GM12878 (cell line): ENCODE measurements around the gene SH3BGRL3. TPM values are rescaled to one million over a fixed set of nuclear protein-coding genes. Genes with fewer than 3 reads are reported as not detected.

ENCODE experiments used
- ATAC-seq: fragments of 200-7000 bp; cut with Tn5 transposase; 3 replicates; pipeline ENCODE4 v1.9.1; 2020; ENCODE audit warnings: mild to moderate bottlenecking, moderate library complexity
- BruUV-seq: library from RNA; stranded (reverse); fragments of 400-500 nt; replicated peaks from 2 replicates; lab custom pipeline; 2021; lab: Mats Ljungman, UMichigan
- CTCF ChIA-PET: fragments of 300-600 bp; sonication (Branson Sonifier 250); formaldehyde crosslinking; extraction: SDS; loops from one replicate; lab custom pipeline; 2021; ENCODE audit warnings: inconsistent platforms; lab: Yijun Ruan, JAX
- POLR2A ChIA-PET: fragments of 350-600 bp; formaldehyde crosslinking; extraction: SDS; loops from one replicate; lab custom pipeline; 2021; ENCODE audit warnings: inconsistent platforms; lab: Charles Lee
- RAD21 ChIA-PET: fragments of 300-600 bp; sonication (Branson Sonifier 250); formaldehyde crosslinking; loops from one replicate; lab custom pipeline; 2023; ENCODE audit warnings: antibody characterized with exemption; ENCODE audit not compliant: unreplicated experiment; lab: Charles Lee
- SMC1A ChIA-PET: fragments of 300-600 bp; sonication (Branson Sonifier 250); formaldehyde crosslinking; loops from one replicate; lab custom pipeline; 2023; ENCODE audit not compliant: unreplicated experiment, uncharacterized antibody; lab: Charles Lee
- DNase-seq: peaks from one replicate; pipeline ENCODE4 v3.0.0-alpha.2; 2011; ENCODE audit warnings: low read depth, low spot score
- FAIRE-seq: peaks from 3 replicates; lab custom pipeline; 2011; peaks lifted over from hg19 to GRCh38; lab: Jason Lieb, UNC
- H2AFZ ChIP-seq: 2 replicates; pipeline ENCODE4 v1.6.0; 2011; ENCODE audit warnings: low read depth, low read length, control low read depth; ENCODE audit not compliant: control insufficient read depth
- H3K27ac ChIP-seq: 2 replicates; pipeline ENCODE4 v1.5.1; 2011; ENCODE audit warnings: control low read depth; ENCODE audit not compliant: control insufficient read depth, insufficient read depth
- H3K27me3 ChIP-seq, 2 experiments: replicated peaks in 1 of 2; 2 replicates each; pipeline versions ENCODE4 v1.6.0 to v1.6.1; 2011; ENCODE audit warnings: low read length in 1 of 2; ENCODE audit not compliant: control insufficient read depth in 2 of 2, insufficient read depth in 2 of 2
- H3K36me3 ChIP-seq, 2 experiments: 2 replicates each; pipeline ENCODE4 v1.5.1; 2011; ENCODE audit warnings: low read length in 1 of 2; ENCODE audit not compliant: control insufficient read depth in 2 of 2, insufficient read depth in 2 of 2
- H3K4me1 ChIP-seq: 2 replicates; pipeline ENCODE4 v1.6.1; 2011; ENCODE audit warnings: mild to moderate bottlenecking, low read length, moderate library complexity, mixed read lengths; ENCODE audit not compliant: control insufficient read depth, insufficient read depth
- H3K4me2 ChIP-seq: 2 replicates; pipeline ENCODE4 v1.6.0; 2011; ENCODE audit warnings: control low read depth; ENCODE audit not compliant: control insufficient read depth, insufficient read depth
- H3K4me3 ChIP-seq: fragments of 200-600 bp; sonication (generic); 2 replicates; pipeline ENCODE4 v1.5.1; 2016
- H3K79me2 ChIP-seq: 2 replicates; pipeline ENCODE4 v1.6.0; 2011; ENCODE audit warnings: low read length; ENCODE audit not compliant: control insufficient read depth, insufficient read depth
- H3K9ac ChIP-seq: 2 replicates; pipeline ENCODE4 v1.8.0; 2011; ENCODE audit warnings: low read length, control low read depth, mixed read lengths; ENCODE audit not compliant: control insufficient read depth, insufficient read depth
- H3K9me3 ChIP-seq: replicated peaks from 3 replicates; pipeline ENCODE4 v1.5.1; 2011; ENCODE audit warnings: mild to moderate bottlenecking, low read length; ENCODE audit not compliant: control insufficient read depth, insufficient read depth
- H4K20me1 ChIP-seq: 2 replicates; pipeline ENCODE4 v1.6.0; 2011; ENCODE audit not compliant: control insufficient read depth, insufficient read depth
- BCLAF1 ChIP-seq: fragments of 450-650 bp; IDR thresholded peaks from 2 replicates; pipeline ENCODE4 v1.6.1; 2017; ENCODE audit warnings: antibody characterized with exemption, mild to moderate bottlenecking, moderate library complexity
- FOXM1 ChIP-seq: IDR thresholded peaks from 2 replicates; pipeline ENCODE4 v1.6.1; 2012; ENCODE audit warnings: low read depth, mild to moderate bottlenecking, inconsistent platforms, low read length, moderate library complexity
- KAT2A ChIP-seq: conservative IDR thresholded peaks from 2 replicates; pipeline ENCODE4 v1.6.1; 2011; ENCODE audit warnings: low read depth, low read length; ENCODE audit not compliant: control insufficient read depth
- NR2C2 ChIP-seq: IDR thresholded peaks from 2 replicates; pipeline ENCODE4 v1.6.1; 2011; ENCODE audit warnings: borderline replicate concordance, low read depth; ENCODE audit not compliant: control insufficient read depth, insufficient read length
- WRNIP1 ChIP-seq: IDR thresholded peaks from 2 replicates; pipeline ENCODE4 v1.6.1; 2011; ENCODE audit warnings: low read depth, low read length, improper control_type of control experiment, borderline replicate concordance
- ZNF274 ChIP-seq: IDR thresholded peaks from one replicate; pipeline ENCODE4 v1.8.0; 2011; ENCODE audit not compliant: insufficient read length, insufficient read depth
- ZNF592 ChIP-seq: fragments of 450-650 bp; IDR thresholded peaks from 2 replicates; pipeline ENCODE4 v1.6.1; 2017; ENCODE audit warnings: mild to moderate bottlenecking, moderate library complexity
- WGBS: methylation state at CpG from one replicate; pipeline ENCODE4 v1.1.6; 2016; ENCODE audit warnings: low lambda C conversion rate; ENCODE audit not compliant: insufficient replicate concordance, insufficient coverage; ENCODE audit errors: missing lambda C conversion rate; 5-methylcytosine and 5-hydroxymethylcytosine counted together
- in situ Hi-C: fragments of 300-500 bp; cut with MboI; formaldehyde crosslinking; loops from 9 replicates; pipeline ENCODE4 v1.14.3; 2018; ENCODE audit warnings: mixed read lengths
- intact Hi-C: fragments of 100-400 bp; cut with micrococcal nuclease; formaldehyde crosslinking; loops from one replicate; pipeline ENCODE4 v1.14.2; 2022; ENCODE audit not compliant: unreplicated experiment
- polyA plus RNA-seq, 11 experiments: library from polyadenylated mRNA; depleted of rRNA in 4 of 11; unstranded in 6 of 11; stranded (reverse) in 5 of 11; fragments of >200 nt; fragmentation: Nextera tagmentation in 4 of 11; fragmentation: Illumina TruSeq in 1 of 11; extraction: Ambion mirVana in 4 of 11; extraction: Trizol in 1 of 11; gene quantifications; 1 replicate in 1 of 11; 2 replicates in 10 of 11; pipeline versions ENCODE4 v1.2.1 to v1.2.3, GENCODE V29; 2011 to 2016; ENCODE audit warnings: inconsistent platforms in 2 of 11, missing spikeins in 2 of 11, low read depth in 1 of 11
- total RNA-seq, 4 experiments: library from RNA; depleted of rRNA in 3 of 4; stranded (reverse); fragments of >200 nt in 3 of 4; fragmentation: Illumina TruSeq in 1 of 4; extraction: Trizol in 1 of 4; gene quantifications; 2 replicates each; pipeline versions ENCODE4 v1.2.1 to v1.2.3, GENCODE V29; 2013 to 2021
- TF ChIP-seq, protein P1 (sequence below): fragments of 450-650 bp; IDR thresholded peaks from 2 replicates; pipeline ENCODE4 v1.6.1; 2017; ENCODE audit warnings: borderline replicate concordance
- TF ChIP-seq, protein P2 (sequence below): fragments of 450-650 bp; formaldehyde crosslinking; IDR thresholded peaks from 2 replicates; pipeline ENCODE4 v1.4.0; 2022; ENCODE audit warnings: mild to moderate bottlenecking, moderate library complexity

Gene SH3BGRL3
- total and polyA plus RNA-seq, 10 of the 15 experiments (the other 5 are each of a cell fraction or from before 2014, with no cell fraction given), result 39.7 to 390 (median 118) TPM

- Histone ChIP-seq H3K9me3 (no peaks in the 10 kb centered on the region), H3K27ac (peak overlapping the region; percentile 87), H3K27me3 (no peaks in the 10 kb centered on the region), H3K4me3 (peak overlapping the region; percentile 74), H4K20me1 (no peaks in the 10 kb centered on the region), H3K9ac (peak overlapping the region; percentile 91), H3K4me2 (peak overlapping the region; percentile 98), H2AFZ (peak overlapping the region; percentile 92), H3K79me2 (peaks cover 26% of the 10 kb centered on the region), H3K4me1 (peaks cover 46% of the 10 kb centered on the region), H3K36me3 (peaks cover 14 to 17% of the 10 kb centered on the region in 2 experiments)
- POLR2A ChIA-PET, result interaction anchor here (1.4 to 3.5 kb wide), 3 partner anchors 10 to 100 kb away, joined by 5 to 31 read pairs (median 10); partner anchors contain the start of gene CD52
- RAD21 ChIA-PET, result interaction anchor here (0.5 to 8.9 kb wide), 7 partner anchors 9 to 138 kb away, joined by 3 to 113 read pairs (median 4); partner anchors contain the start of genes CD52 and ZNF593
- WGBS, result 56% methylated on average over 9 of the region's 9 CpGs
- CTCF ChIA-PET, result interaction anchor here (0.6 to 18.0 kb wide), 13 partner anchors 10 to 161 kb away, joined by 3 to 879 read pairs (median 5); partner anchors contain the start of genes CD52, CEP85 and ZNF593
- FAIRE-seq (no peak), ATAC-seq (no peak), DNase-seq (no peak)
- in situ Hi-C loops, result no loop called here
- intact Hi-C loops, result no loop called here
- TSS peak; percentile 74 for BruUV-seq
- SMC1A ChIA-PET, result interaction anchor here (0.6 to 9.1 kb wide), 8 partner anchors 10 to 243 kb away, joined by 3 to 119 read pairs (median 4); partner anchors contain the start of genes CD52 and ZNF593OS
- TF ChIP-seq ZNF592 (no peak), WRNIP1 (no peak), FOXM1 (no peak), ZNF274 (no peak), KAT2A (no peak), NR2C2 (no peak), BCLAF1 (no peak)
- TF ChIP-seq, protein P1, sequence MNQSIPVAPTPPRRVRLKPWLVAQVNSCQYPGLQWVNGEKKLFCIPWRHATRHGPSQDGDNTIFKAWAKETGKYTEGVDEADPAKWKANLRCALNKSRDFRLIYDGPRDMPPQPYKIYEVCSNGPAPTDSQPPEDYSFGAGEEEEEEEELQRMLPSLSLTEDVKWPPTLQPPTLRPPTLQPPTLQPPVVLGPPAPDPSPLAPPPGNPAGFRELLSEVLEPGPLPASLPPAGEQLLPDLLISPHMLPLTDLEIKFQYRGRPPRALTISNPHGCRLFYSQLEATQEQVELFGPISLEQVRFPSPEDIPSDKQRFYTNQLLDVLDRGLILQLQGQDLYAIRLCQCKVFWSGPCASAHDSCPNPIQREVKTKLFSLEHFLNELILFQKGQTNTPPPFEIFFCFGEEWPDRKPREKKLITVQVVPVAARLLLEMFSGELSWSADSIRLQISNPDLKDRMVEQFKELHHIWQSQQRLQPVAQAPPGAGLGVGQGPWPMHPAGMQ, result no peak
- TF ChIP-seq, protein P2, sequence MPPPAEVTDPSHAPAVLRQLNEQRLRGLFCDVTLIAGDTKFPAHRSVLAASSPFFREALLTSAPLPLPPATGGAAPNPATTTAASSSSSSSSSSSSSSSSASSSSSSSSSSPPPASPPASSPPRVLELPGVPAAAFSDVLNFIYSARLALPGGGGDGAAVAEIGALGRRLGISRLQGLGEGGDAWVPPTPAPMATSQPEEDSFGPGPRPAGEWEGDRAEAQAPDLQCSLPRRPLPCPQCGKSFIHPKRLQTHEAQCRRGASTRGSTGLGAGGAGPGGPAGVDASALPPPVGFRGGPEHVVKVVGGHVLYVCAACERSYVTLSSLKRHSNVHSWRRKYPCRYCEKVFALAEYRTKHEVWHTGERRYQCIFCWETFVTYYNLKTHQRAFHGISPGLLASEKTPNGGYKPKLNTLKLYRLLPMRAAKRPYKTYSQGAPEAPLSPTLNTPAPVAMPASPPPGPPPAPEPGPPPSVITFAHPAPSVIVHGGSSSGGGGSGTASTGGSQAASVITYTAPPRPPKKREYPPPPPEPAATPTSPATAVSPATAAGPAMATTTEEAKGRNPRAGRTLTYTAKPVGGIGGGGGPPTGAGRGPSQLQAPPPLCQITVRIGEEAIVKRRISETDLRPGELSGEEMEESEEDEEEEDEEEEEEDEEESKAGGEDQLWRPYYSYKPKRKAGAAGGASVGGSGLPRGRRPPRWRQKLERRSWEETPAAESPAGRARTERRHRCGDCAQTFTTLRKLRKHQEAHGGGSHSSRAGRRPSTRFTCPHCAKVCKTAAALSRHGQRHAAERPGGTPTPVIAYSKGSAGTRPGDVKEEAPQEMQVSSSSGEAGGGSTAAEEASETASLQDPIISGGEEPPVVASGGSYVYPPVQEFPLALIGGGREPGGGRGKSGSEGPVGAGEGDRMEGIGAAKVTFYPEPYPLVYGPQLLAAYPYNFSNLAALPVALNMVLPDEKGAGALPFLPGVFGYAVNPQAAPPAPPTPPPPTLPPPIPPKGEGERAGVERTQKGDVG, result no peak
Observed at GRCh38 chr1:26278724-26279455, 996 bp upstream of the SH3BGRL3 start.
